Trophoblast cell (in vitro differentiated cells and primary cell): ENCODE data around the gene SLC23A2.
"Not testable (repeated sequence)": the region's sequence is repeated elsewhere in the genome, so short reads cannot be mapped to it uniquely, and the experiment has no call there.

Experiments used
- DNase-seq, 2 donors: peaks; one replicate each; pipeline ENCODE4 v3.0.0-alpha.2; 2016
- H2AFZ ChIP-seq: 2 replicates; pipeline ENCODE4 v1.6.1; 2013; ENCODE audit warnings: low read length, moderate library complexity, mild to moderate bottlenecking; ENCODE audit not compliant: insufficient read depth, poor library complexity
- H2AK5ac ChIP-seq: 2 replicates; pipeline ENCODE4 v1.6.1; 2013; ENCODE audit warnings: mild to moderate bottlenecking, low read length
- H2BK120ac ChIP-seq: 2 replicates; pipeline ENCODE4 v1.6.1; 2013; ENCODE audit warnings: low read length, mild to moderate bottlenecking, moderate library complexity; ENCODE audit not compliant: insufficient read depth, poor library complexity
- H2BK12ac ChIP-seq: 2 replicates; pipeline ENCODE4 v1.6.1; 2013; ENCODE audit warnings: mild to moderate bottlenecking, low read length, moderate library complexity
- H2BK5ac ChIP-seq: 2 replicates; pipeline ENCODE4 v1.6.1; 2013; ENCODE audit warnings: low read length, low read depth, moderate library complexity, mild to moderate bottlenecking; ENCODE audit not compliant: poor library complexity
- H3K14ac ChIP-seq: 2 replicates; pipeline ENCODE4 v1.6.1; 2013; ENCODE audit warnings: mild to moderate bottlenecking, low read length
- H3K18ac ChIP-seq: 2 replicates; pipeline ENCODE4 v1.6.1; 2013; ENCODE audit warnings: mild to moderate bottlenecking, low read length
- H3K23ac ChIP-seq: 2 replicates; pipeline ENCODE4 v1.6.1; 2013; ENCODE audit warnings: low read length
- H3K27ac ChIP-seq: 2 replicates; pipeline ENCODE4 v1.5.1; 2013; ENCODE audit warnings: low read depth, mild to moderate bottlenecking, inconsistent platforms, low read length, moderate library complexity
- H3K27me3 ChIP-seq: 2 replicates; pipeline ENCODE4 v1.6.1; 2013; ENCODE audit warnings: inconsistent platforms, mild to moderate bottlenecking, low read length, moderate library complexity; ENCODE audit not compliant: insufficient read depth
- H3K36me3 ChIP-seq, 2 experiments: 1 replicate in 1 of 2; 2 replicates in 1 of 2; pipeline ENCODE4 v1.6.1; 2013; ENCODE audit warnings: low read length in 2 of 2, mild to moderate bottlenecking in 2 of 2, moderate library complexity in 1 of 2; ENCODE audit not compliant: insufficient read depth in 2 of 2, control insufficient read depth in 1 of 2
- H3K4ac ChIP-seq: 2 replicates; pipeline ENCODE4 v1.6.1; 2013; ENCODE audit warnings: low read depth, mild to moderate bottlenecking, low read length, moderate library complexity
- H3K4me1 ChIP-seq, 2 experiments: 1 replicate in 1 of 2; 2 replicates in 1 of 2; pipeline ENCODE4 v1.6.1; 2013; ENCODE audit warnings: low read length in 2 of 2, mild to moderate bottlenecking in 2 of 2, moderate library complexity in 1 of 2; ENCODE audit not compliant: insufficient read depth in 2 of 2, control insufficient read depth in 1 of 2
- H3K4me2 ChIP-seq: 2 replicates; pipeline ENCODE4 v1.6.1; 2013; ENCODE audit warnings: inconsistent platforms, mild to moderate bottlenecking, low read length, moderate library complexity
- H3K4me3 ChIP-seq: 2 replicates; pipeline ENCODE4 v1.5.1; 2013; ENCODE audit warnings: mild to moderate bottlenecking, low read depth, low read length, inconsistent platforms
- H3K79me1 ChIP-seq: one replicate; pipeline ENCODE4 v1.6.1; 2013; ENCODE audit warnings: low read length
- H3K79me2 ChIP-seq: 2 replicates; pipeline ENCODE4 v1.6.1; 2013; ENCODE audit warnings: low read length, mild to moderate bottlenecking; ENCODE audit not compliant: control insufficient read depth, insufficient read depth, poor library complexity
- H3K9ac ChIP-seq: 2 replicates; pipeline ENCODE4 v1.6.1; 2013; ENCODE audit warnings: mild to moderate bottlenecking, low read length
- H3K9me3 ChIP-seq: 2 replicates; pipeline ENCODE4 v1.6.1; 2013; ENCODE audit warnings: low read depth, mild to moderate bottlenecking, control low read depth, inconsistent platforms, low read length; ENCODE audit not compliant: insufficient read depth
- H4K12ac ChIP-seq: 2 replicates; pipeline ENCODE4 v1.6.1; 2013; ENCODE audit warnings: low read depth, mild to moderate bottlenecking, low read length, moderate library complexity
- H4K8ac ChIP-seq: 2 replicates; pipeline ENCODE4 v1.6.1; 2013; ENCODE audit warnings: low read depth, mild to moderate bottlenecking, low read length, moderate library complexity
- H4K91ac ChIP-seq: one replicate; pipeline ENCODE4 v1.6.1; 2013; ENCODE audit warnings: low read depth, mild to moderate bottlenecking, low read length, moderate library complexity
- WGBS: extraction: QIAGEN DNeasy Blood & Tissue Kit; methylation state at CpG from one replicate; pipeline ENCODE4 v1.1.7; 2013; ENCODE audit warnings: missing lambda C conversion rate; ENCODE audit not compliant: insufficient read length, insufficient coverage; ENCODE audit errors: extremely low coverage; 5-methylcytosine and 5-hydroxymethylcytosine counted together

Gene SLC23A2

DNA sequence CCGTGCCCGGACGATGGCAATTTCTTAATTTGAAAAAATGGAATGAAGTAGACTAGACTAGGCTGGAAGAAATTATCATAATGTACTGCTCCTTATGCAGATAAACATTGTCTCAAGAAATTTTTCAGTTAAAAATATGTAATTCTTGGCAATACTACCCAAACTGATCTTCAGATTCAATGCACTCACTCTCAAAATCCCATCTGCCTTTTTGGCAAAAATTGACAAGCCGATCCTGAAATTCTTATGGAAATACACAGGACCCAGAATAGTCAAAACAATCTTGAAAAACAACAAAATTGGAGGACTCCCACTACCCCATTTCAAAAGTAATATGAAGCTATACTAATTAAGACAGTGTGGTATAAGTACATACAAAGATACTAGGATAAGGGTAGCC lies 19.0 kb downstream of the SLC23A2 start:
- H2AK5ac ChIP-seq, result no peak overlapping the region
- no peak overlapping the region for H4K91ac ChIP-seq
- no CpG with 5 or more reads among the region's 4 CpGs for WGBS
- no peak overlapping the region for H2AFZ ChIP-seq
- H3K9ac ChIP-seq, result no peak overlapping the region
- no peaks in the 10 kb centered on the region for H3K27me3 ChIP-seq
- no peak overlapping the region for H2BK5ac ChIP-seq
- no peak overlapping the region for H3K23ac ChIP-seq
- no peak overlapping the region for H3K27ac ChIP-seq
- H3K79me2 ChIP-seq, result no peaks in the 10 kb centered on the region
- no peaks in the 10 kb centered on the region for H3K9me3 ChIP-seq
- no peak overlapping the region for H4K12ac ChIP-seq
- no peak overlapping the region for H2BK12ac ChIP-seq
- no peaks in the 10 kb centered on the region for H3K4me1 ChIP-seq
- H3K4ac ChIP-seq, result no peak overlapping the region
- no peak overlapping the region for H3K18ac ChIP-seq
- no peak overlapping the region for H3K4me3 ChIP-seq
- H3K36me3 ChIP-seq, result no peaks in the 10 kb centered on the region
- no peak overlapping the region for H3K4me2 ChIP-seq
- no peaks in the 10 kb centered on the region for H3K79me1 ChIP-seq
- DNase-seq, result no peak
- no peak overlapping the region for H2BK120ac ChIP-seq
- no peak overlapping the region for H3K14ac ChIP-seq
- H4K8ac ChIP-seq, result no peak overlapping the region

DNA sequence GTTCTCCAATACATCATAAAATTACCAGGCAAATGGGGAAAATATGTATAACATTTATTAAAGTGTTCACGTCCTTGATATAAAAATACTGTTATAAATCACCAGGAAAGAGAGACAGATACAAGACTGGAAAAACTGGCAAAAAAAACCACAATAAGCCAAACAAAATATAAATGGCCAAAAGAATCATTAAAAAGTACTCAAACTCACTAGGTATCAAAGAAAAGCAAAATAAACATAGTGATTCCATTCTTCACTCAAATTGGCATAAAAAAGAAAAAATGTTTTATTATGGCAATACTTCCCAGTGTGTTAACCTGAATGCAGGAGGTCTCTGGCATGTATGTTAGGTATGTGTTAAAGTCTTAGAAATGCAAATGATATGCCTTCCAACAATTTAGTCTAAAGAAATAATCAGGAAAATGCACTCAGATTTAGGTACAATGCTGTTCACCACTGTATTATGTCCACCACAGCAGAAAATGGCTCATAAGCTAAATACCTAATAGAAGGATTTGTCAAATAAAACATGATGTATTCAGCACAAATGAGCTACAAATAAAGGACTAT lies 21.4 kb downstream of the SLC23A2 start:
- no peak overlapping the region for H3K23ac ChIP-seq
- no peak overlapping the region for H3K14ac ChIP-seq
- no peak overlapping the region for H2AK5ac ChIP-seq
- no peak overlapping the region for H2BK120ac ChIP-seq
- H3K27ac ChIP-seq, result no peak overlapping the region
- H4K91ac ChIP-seq, result no peak overlapping the region
- no peaks in the 10 kb centered on the region for H3K4me1 ChIP-seq
- H3K18ac ChIP-seq, result no peak overlapping the region
- no peak overlapping the region for H3K4ac ChIP-seq
- no CpG with 5 or more reads among the region's 1 CpG for WGBS
- H2BK12ac ChIP-seq, result no peak overlapping the region
- no peak overlapping the region for H2AFZ ChIP-seq
- no peak overlapping the region for H4K8ac ChIP-seq
- H4K12ac ChIP-seq, result no peak overlapping the region
- H3K4me2 ChIP-seq, result no peak overlapping the region
- H3K9me3 ChIP-seq, result no peaks in the 10 kb centered on the region
- H3K27me3 ChIP-seq, result no peaks in the 10 kb centered on the region
- H3K4me3 ChIP-seq, result no peak overlapping the region
- DNase-seq, result no peak
- no peaks in the 10 kb centered on the region for H3K79me2 ChIP-seq
- H3K9ac ChIP-seq, result no peak overlapping the region
- no peak overlapping the region for H2BK5ac ChIP-seq
- H3K79me1 ChIP-seq, result no peaks in the 10 kb centered on the region
- no peaks in the 10 kb centered on the region for H3K36me3 ChIP-seq

DNA sequence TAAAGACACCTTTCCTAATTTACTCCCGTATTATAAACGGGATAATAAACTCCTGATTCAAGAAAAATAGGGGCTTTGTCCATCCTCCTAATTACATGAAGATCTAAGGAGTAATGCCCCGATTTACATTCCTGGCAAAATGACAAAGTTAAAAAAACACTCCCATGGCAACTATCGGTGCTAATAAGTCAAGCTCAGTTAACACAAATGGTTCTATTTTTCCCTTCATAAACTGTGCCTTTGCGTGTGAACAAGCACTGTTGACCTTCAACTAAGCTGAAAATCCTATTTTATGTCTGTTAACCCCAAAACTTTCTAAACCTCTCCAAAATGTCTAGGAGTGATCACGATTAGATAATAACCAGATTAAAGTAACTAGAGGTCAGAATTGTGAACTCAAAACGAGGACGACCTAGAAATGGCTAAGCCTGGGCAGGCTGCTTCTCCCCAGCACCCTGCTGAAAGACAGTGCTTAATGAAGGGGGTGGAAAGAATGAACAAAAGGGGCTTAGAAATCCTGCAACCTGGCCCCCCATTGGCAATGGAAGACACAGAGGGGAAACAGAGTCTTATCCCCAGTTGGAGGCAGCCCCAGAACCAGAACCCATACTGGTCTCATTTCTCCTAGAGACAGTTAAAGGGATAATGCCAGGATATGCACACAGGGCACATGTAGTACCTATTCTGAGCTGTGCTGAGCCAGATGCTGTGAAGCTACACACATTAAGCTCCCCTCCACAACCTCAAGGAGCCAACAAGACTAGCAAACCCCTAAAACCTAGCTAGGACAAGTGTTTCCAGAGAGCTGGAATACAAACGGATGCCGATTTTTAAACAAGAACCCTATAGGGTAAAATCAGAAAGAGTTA lies 23.0 kb downstream of the SLC23A2 start:
- Histone ChIP-seq H2BK12ac (no peak overlapping the region), H3K79me2 (no peaks in the 10 kb centered on the region), H3K4me2 (no peak overlapping the region), H2AK5ac (no peak overlapping the region), H4K91ac (no peak overlapping the region), H3K27ac (no peak overlapping the region), H3K27me3 (no peaks in the 10 kb centered on the region), H3K9ac (no peak overlapping the region), H2AFZ (no peak overlapping the region), H3K4ac (no peak overlapping the region), H3K18ac (no peak overlapping the region), H3K9me3 (no peaks in the 10 kb centered on the region), H2BK120ac (no peak overlapping the region), H3K4me1 (peaks cover 0 to 3% of the 10 kb centered on the region in 2 experiments), H3K4me3 (no peak overlapping the region), H3K23ac (no peak overlapping the region), H3K79me1 (no peaks in the 10 kb centered on the region), H3K36me3 (no peaks in the 10 kb centered on the region), H2BK5ac (no peak overlapping the region), H4K8ac (no peak overlapping the region), H4K12ac (no peak overlapping the region), H3K14ac (no peak overlapping the region)
- DNase-seq, result no peak
- WGBS, result no CpG with 5 or more reads among the region's 10 CpGs

DNA sequence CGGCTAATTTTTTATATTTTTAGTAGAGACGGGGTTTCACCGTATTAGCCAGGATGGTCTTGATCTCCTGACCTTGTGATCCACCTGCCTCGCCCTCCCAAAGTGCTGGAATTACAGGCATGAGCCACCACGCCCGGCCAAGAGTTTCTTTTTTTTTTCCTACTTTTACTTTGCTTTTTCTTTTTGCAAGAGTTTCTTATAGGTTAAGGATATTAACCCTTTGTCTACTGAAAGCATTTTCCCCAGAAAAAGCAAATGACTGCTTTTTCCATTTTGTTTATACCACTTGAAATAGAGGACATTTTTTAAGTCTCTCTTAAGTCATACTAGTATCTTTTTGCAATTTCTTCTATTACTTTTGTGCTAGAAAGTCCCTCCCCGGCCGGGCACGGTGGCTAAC lies 25.3 kb downstream of the SLC23A2 start:
- not testable (repeated sequence) for H4K91ac ChIP-seq, H3K14ac ChIP-seq, H4K8ac ChIP-seq, H3K27ac ChIP-seq, H2BK5ac ChIP-seq, DNase-seq, H3K23ac ChIP-seq, H2BK120ac ChIP-seq, H2AFZ ChIP-seq, H4K12ac ChIP-seq, H3K4me2 ChIP-seq, H3K4me3 ChIP-seq, H3K9me3 ChIP-seq, H3K18ac ChIP-seq, H3K79me1 ChIP-seq, H3K27me3 ChIP-seq, H2AK5ac ChIP-seq, H3K36me3 ChIP-seq, H2BK12ac ChIP-seq, H3K79me2 ChIP-seq, H3K4me1 ChIP-seq, H3K4ac ChIP-seq, H3K9ac ChIP-seq
- no CpG with 5 or more reads among the region's 9 CpGs for WGBS
